ENCODE data around the gene REXO1. TPM values are rescaled to one million over a fixed set of nuclear protein-coding genes. Genes with fewer than 3 reads are reported as not detected.

REXO1 gene
- polyA plus RNA-seq, 1 experiment, result 5.4 TPM

GRCh38 chr19:1770866-1771576 is 77.3 kb downstream of the REXO1 start:
- H3K9me3 ChIP-seq (ENCODE audit: control insufficient read depth, insufficient read depth, low read length), result peaks cover 16% of the 10 kb centered on the region
- ChIA-PET CTCF (interaction anchor here (1.2 kb wide), 2 partner anchors 10 to 99 kb away, joined by 3 to 7 read pairs; no protein-coding TSS in a partner anchor), POLR2A (no interaction called here)
- H3K27ac ChIP-seq (ENCODE audit: low read depth, low read length), result no peak overlapping the region
- TF ChIP-seq, protein P1, sequence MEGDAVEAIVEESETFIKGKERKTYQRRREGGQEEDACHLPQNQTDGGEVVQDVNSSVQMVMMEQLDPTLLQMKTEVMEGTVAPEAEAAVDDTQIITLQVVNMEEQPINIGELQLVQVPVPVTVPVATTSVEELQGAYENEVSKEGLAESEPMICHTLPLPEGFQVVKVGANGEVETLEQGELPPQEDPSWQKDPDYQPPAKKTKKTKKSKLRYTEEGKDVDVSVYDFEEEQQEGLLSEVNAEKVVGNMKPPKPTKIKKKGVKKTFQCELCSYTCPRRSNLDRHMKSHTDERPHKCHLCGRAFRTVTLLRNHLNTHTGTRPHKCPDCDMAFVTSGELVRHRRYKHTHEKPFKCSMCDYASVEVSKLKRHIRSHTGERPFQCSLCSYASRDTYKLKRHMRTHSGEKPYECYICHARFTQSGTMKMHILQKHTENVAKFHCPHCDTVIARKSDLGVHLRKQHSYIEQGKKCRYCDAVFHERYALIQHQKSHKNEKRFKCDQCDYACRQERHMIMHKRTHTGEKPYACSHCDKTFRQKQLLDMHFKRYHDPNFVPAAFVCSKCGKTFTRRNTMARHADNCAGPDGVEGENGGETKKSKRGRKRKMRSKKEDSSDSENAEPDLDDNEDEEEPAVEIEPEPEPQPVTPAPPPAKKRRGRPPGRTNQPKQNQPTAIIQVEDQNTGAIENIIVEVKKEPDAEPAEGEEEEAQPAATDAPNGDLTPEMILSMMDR (IDR thresholded peaks at IDR 0.05; ENCODE audit: low read depth, low read length), result no peak
- no peak for DNase-seq (ENCODE audit: low read depth, low spot score)
- no peak overlapping the region for H3K4me3 ChIP-seq (ENCODE audit: low read depth, low read length)
- peaks cover 60% of the 10 kb centered on the region for H3K27me3 ChIP-seq (ENCODE audit: control insufficient read depth, insufficient read depth, low read length)

- ChIA-PET CTCF (interaction anchor here (1.2 kb wide), 1 partner anchor 97 kb away, joined by 3 read pairs; no protein-coding TSS in a partner anchor), POLR2A (no interaction called here)
- H3K4me3 ChIP-seq (ENCODE audit: low read depth, low read length), result no peak overlapping the region
- no peak overlapping the region for H3K27ac ChIP-seq (ENCODE audit: low read depth, low read length)
- H3K9me3 ChIP-seq (ENCODE audit: control insufficient read depth, insufficient read depth, low read length), result peaks cover 6% of the 10 kb centered on the region
- no peak for DNase-seq (ENCODE audit: low read depth, low spot score)
- TF ChIP-seq, protein P1 (IDR thresholded peaks at IDR 0.05; ENCODE audit: low read depth, low read length), result no peak
- peaks cover 65% of the 10 kb centered on the region for H3K27me3 ChIP-seq (ENCODE audit: control insufficient read depth, insufficient read depth, low read length)
These were observed 78.7 kb downstream of the REXO1 start for GRCh38 chr19:1769645-1769985.

DNA sequence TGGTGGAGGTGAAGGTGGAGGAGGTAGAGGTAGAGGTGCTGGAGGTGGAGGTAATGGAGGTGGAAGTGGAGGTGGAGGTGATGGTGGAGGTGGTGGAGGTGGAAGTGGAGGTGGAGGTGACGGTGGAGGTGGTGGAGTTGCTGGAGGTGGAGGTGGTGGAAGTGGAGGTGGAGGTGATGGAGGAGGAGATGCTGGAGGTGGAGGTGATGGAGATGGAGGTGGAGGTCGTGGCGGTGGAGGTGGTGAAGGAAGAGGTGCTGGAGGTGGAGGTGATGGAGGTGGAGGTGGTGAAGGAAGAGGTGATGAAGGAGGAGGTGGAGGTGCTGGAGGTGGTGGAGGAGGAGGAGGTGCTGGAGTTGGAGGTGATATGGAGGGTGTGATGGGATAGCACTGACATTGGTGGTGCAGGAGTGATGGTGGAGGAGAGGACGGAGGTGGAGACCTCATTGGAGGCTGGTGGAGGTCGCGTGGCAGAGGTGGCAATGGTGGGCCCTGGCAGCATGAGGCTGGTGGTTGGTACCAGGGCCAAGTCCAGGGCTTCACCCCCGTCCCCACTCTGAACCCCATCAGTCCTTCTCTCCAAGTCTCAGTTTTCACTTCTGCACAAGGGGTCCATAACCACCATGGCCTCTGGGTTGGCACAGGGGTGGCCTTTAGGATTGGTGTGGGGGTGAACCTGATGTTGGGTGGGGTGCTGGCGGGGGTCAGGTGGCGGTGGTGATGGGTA is 79.2 kb downstream of the REXO1 start:
- H3K4me3 ChIP-seq (ENCODE audit: low read depth, low read length), result no peak overlapping the region
- ChIA-PET CTCF (interaction anchor here (0.6 to 2.2 kb wide), 6 partner anchors 12 to 109 kb away, joined by 3 to 14 read pairs (median 6); no protein-coding TSS in a partner anchor), POLR2A (no interaction called here)
- TF ChIP-seq, protein P1 (IDR thresholded peaks at IDR 0.05; ENCODE audit: low read depth, low read length), result no peak
- H3K27me3 ChIP-seq (ENCODE audit: control insufficient read depth, insufficient read depth, low read length), result peaks cover 64% of the 10 kb centered on the region
- H3K27ac ChIP-seq (ENCODE audit: low read depth, low read length), result no peak overlapping the region
- DNase-seq (ENCODE audit: low read depth, low spot score), result no peak
- H3K9me3 ChIP-seq (ENCODE audit: control insufficient read depth, insufficient read depth, low read length), result peaks cover 4% of the 10 kb centered on the region

GRCh38 chr19:1768248-1768647 is 80.0 kb downstream of the REXO1 start:
- no peak overlapping the region for H3K27ac ChIP-seq (ENCODE audit: low read depth, low read length)
- H3K27me3 ChIP-seq (ENCODE audit: control insufficient read depth, insufficient read depth, low read length), result peaks cover 64% of the 10 kb centered on the region
- H3K9me3 ChIP-seq (ENCODE audit: control insufficient read depth, insufficient read depth, low read length), result peaks cover 4% of the 10 kb centered on the region
- CTCF ChIA-PET, result interaction anchor here (0.6 to 2.2 kb wide), 6 partner anchors 10 to 108 kb away, joined by 4 to 14 read pairs (median 6); no protein-coding TSS in a partner anchor
- POLR2A ChIA-PET, result no interaction called here
- no peak for DNase-seq (ENCODE audit: low read depth, low spot score)
- TF ChIP-seq, protein P1 (IDR thresholded peaks at IDR 0.05; ENCODE audit: low read depth, low read length), result peak; percentile 25; the same call in 1 of the 2 replicates
- no peak overlapping the region for H3K4me3 ChIP-seq (ENCODE audit: low read depth, low read length)

DNA sequence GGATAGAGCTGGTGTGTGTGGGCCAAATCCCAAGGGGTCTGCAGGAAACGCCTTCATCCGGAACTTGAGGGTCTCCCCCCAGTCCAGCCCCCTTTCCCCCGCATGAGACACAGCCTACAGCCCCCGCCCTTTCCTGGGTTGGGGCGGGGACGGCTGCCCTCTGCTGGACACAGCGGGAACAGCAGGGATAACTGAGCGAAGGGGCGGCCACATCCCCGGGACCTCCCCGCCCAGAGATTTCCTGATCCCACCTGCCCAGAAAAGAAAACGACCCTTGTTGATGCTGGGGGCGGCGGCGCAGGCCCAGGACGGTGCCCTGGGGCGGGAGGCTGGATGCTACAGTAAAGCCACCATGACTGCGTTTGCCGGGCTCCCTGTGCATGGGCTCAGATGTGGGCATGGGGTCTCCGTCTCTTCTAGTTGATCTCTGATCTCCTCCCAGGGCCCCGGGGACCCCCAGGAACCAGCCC is 80.8 kb downstream of the REXO1 start:
- Histone ChIP-seq H3K9me3 (ENCODE audit: control insufficient read depth, insufficient read depth, low read length) (peaks cover 4% of the 10 kb centered on the region), H3K27ac (ENCODE audit: low read depth, low read length) (no peak overlapping the region), H3K27me3 (ENCODE audit: control insufficient read depth, insufficient read depth, low read length) (peaks cover 65% of the 10 kb centered on the region), H3K4me3 (ENCODE audit: low read depth, low read length) (no peak overlapping the region)
- TF ChIP-seq, protein P1 (IDR thresholded peaks at IDR 0.05; ENCODE audit: low read depth, low read length), result peak; percentile 93
- CTCF ChIA-PET, result interaction anchor here (0.6 to 3.3 kb wide), 9 partner anchors 14 to 221 kb away, joined by 3 to 19 read pairs (median 5); no protein-coding TSS in a partner anchor
- POLR2A ChIA-PET, result no interaction called here
- DNase-seq (ENCODE audit: low read depth, low spot score), result no peak
